H9 (cell line): Measurements from ENCODE around the gene SMAD3. TPM values are rescaled to one million over a fixed set of nuclear protein-coding genes. Genes with fewer than 3 reads are reported as not detected.

Source experiments
- DNase-seq: peaks from one replicate; pipeline ENCODE4 v3.0.0-alpha.2; 2017
- H2AFZ ChIP-seq: one replicate; pipeline ENCODE4 v1.6.1; 2013; ENCODE audit warnings: mild to moderate bottlenecking, low read length, control low read depth, moderate library complexity
- H2AK5ac ChIP-seq: 2 replicates; pipeline ENCODE4 v1.6.1; 2013; ENCODE audit warnings: low read length, control low read depth, mixed read lengths; ENCODE audit not compliant: insufficient read length
- H2BK120ac ChIP-seq: one replicate; pipeline ENCODE4 v1.6.1; 2013; ENCODE audit warnings: low read depth, mild to moderate bottlenecking, low read length, control low read depth, inconsistent platforms; ENCODE audit not compliant: poor library complexity, severe bottlenecking
- H2BK12ac ChIP-seq: 2 replicates; pipeline ENCODE4 v1.6.1; 2013; ENCODE audit warnings: low read length, control low read depth, mixed read lengths, low read depth; ENCODE audit not compliant: insufficient read length
- H2BK15ac ChIP-seq: 2 replicates; pipeline ENCODE4 v1.6.1; 2013; ENCODE audit warnings: low read depth, low read length, control low read depth
- H2BK20ac ChIP-seq: one replicate; pipeline ENCODE4 v1.6.1; 2013; ENCODE audit warnings: low read depth, mild to moderate bottlenecking, low read length, control low read depth, inconsistent platforms; ENCODE audit not compliant: poor library complexity, severe bottlenecking
- H2BK5ac ChIP-seq: 2 replicates; pipeline ENCODE4 v1.6.1; 2013; ENCODE audit warnings: low read length, control low read depth, mixed read lengths; ENCODE audit not compliant: insufficient read length
- H3K14ac ChIP-seq: 2 replicates; pipeline ENCODE4 v1.6.1; 2013; ENCODE audit warnings: low read length, control low read depth; ENCODE audit not compliant: insufficient read depth
- H3K18ac ChIP-seq: 2 replicates; pipeline ENCODE4 v1.6.1; 2013; ENCODE audit warnings: low read depth, mild to moderate bottlenecking, mixed read lengths, low read length, control low read depth; ENCODE audit not compliant: insufficient read length
- H3K23ac ChIP-seq: 2 replicates; pipeline ENCODE4 v1.6.1; 2013; ENCODE audit warnings: low read length, control low read depth, mixed read lengths, low read depth; ENCODE audit not compliant: insufficient read length
- H3K23me2 ChIP-seq: 2 replicates; pipeline ENCODE4 v1.6.1; 2013; ENCODE audit warnings: low read depth, mild to moderate bottlenecking, mixed read lengths, low read length, control low read depth; ENCODE audit not compliant: insufficient read length, poor library complexity, severe bottlenecking
- H3K27ac ChIP-seq: 2 replicates; pipeline ENCODE4 v1.5.1; 2013; ENCODE audit warnings: low read length, control low read depth, mixed read lengths, low read depth; ENCODE audit not compliant: insufficient read length
- H3K27me3 ChIP-seq: 2 replicates; pipeline ENCODE4 v1.6.1; 2013; ENCODE audit warnings: low read length, control low read depth, inconsistent platforms; ENCODE audit not compliant: insufficient read depth
- H3K4ac ChIP-seq: 2 replicates; pipeline ENCODE4 v1.6.1; 2013; ENCODE audit warnings: low read depth, mild to moderate bottlenecking, control low read depth, inconsistent platforms, low read length, moderate library complexity
- H3K4me1 ChIP-seq: 2 replicates; pipeline ENCODE4 v1.6.1; 2013; ENCODE audit warnings: low read length, control low read depth, inconsistent platforms; ENCODE audit not compliant: insufficient read depth
- H3K4me2 ChIP-seq: 2 replicates; pipeline ENCODE4 v1.6.1; 2013; ENCODE audit warnings: low read length, control low read depth, mixed read lengths; ENCODE audit not compliant: insufficient read length, insufficient read depth
- H3K56ac ChIP-seq: 2 replicates; pipeline ENCODE4 v1.6.1; 2013; ENCODE audit warnings: low read depth, mild to moderate bottlenecking, mixed read lengths, low read length, control low read depth; ENCODE audit not compliant: insufficient read length
- H3K79me1 ChIP-seq: 2 replicates; pipeline ENCODE4 v1.6.1; 2013; ENCODE audit warnings: low read depth, mild to moderate bottlenecking, moderate library complexity, low read length, control low read depth, inconsistent platforms; ENCODE audit not compliant: insufficient read depth, poor library complexity, severe bottlenecking
- H3K79me2 ChIP-seq: 2 replicates; pipeline ENCODE4 v1.6.1; 2013; ENCODE audit warnings: low read length, control low read depth, inconsistent platforms; ENCODE audit not compliant: insufficient read depth
- H3K9ac ChIP-seq: 2 replicates; pipeline ENCODE4 v1.6.1; 2013; ENCODE audit warnings: low read length, control low read depth, mixed read lengths; ENCODE audit not compliant: insufficient read length; ENCODE audit errors: extremely low read depth
- H3K9me3 ChIP-seq: one replicate; pipeline ENCODE4 v1.6.1; 2013; ENCODE audit warnings: low read depth, low read length, inconsistent platforms; ENCODE audit not compliant: control insufficient read depth
- H3T11ph ChIP-seq: one replicate; pipeline ENCODE4 v1.6.1; 2013; ENCODE audit warnings: mild to moderate bottlenecking, low read length, control low read depth, inconsistent platforms
- H4K20me1 ChIP-seq: one replicate; pipeline ENCODE4 v1.6.1; 2013; ENCODE audit not compliant: control insufficient read depth, insufficient read length, insufficient read depth
- H4K5ac ChIP-seq: 2 replicates; pipeline ENCODE4 v1.6.1; 2013; ENCODE audit warnings: low read depth, mild to moderate bottlenecking, mixed read lengths, low read length, control low read depth; ENCODE audit not compliant: insufficient read length
- H4K8ac ChIP-seq: replicated peaks from 2 replicates; pipeline ENCODE4 v1.6.1; 2013; ENCODE audit warnings: low read length, control low read depth, mixed read lengths, low read depth; ENCODE audit not compliant: insufficient read length
- H4K91ac ChIP-seq: 2 replicates; pipeline ENCODE4 v1.6.1; 2013; ENCODE audit warnings: low read depth, mild to moderate bottlenecking, moderate library complexity, mixed read lengths, low read length, control low read depth; ENCODE audit not compliant: insufficient read length
- H3K27ac Mint-ChIP-seq, 3 experiments: 2 replicates in 2 of 3; 3 replicates in 1 of 3; pipeline ENCODE4 v1.8.0; 2020 to 2021; ENCODE audit warnings: mixed read lengths in 3 of 3, mild to moderate bottlenecking in 1 of 3, moderate library complexity in 1 of 3
- H3K27me3 Mint-ChIP-seq: 2 replicates; pipeline ENCODE4 v1.8.0; 2021; ENCODE audit warnings: low read depth, mild to moderate bottlenecking, moderate library complexity, mixed read lengths
- H3K36me3 Mint-ChIP-seq, 3 experiments: 2 replicates in 2 of 3; 3 replicates in 1 of 3; pipeline ENCODE4 v1.8.0; 2020 to 2021; ENCODE audit warnings: low read depth in 3 of 3, mixed read lengths in 3 of 3; ENCODE audit not compliant: insufficient read depth in 1 of 3
- H3K4me1 Mint-ChIP-seq, 2 experiments: 2 replicates each; pipeline ENCODE4 v1.8.0; 2020; ENCODE audit warnings: mixed read lengths in 2 of 2
- H3K4me3 Mint-ChIP-seq, 2 experiments: 2 replicates in 1 of 2; 3 replicates in 1 of 2; pipeline ENCODE4 v1.8.0; 2020 to 2021; ENCODE audit warnings: mild to moderate bottlenecking in 2 of 2, mixed read lengths in 2 of 2, moderate library complexity in 1 of 2
- H3K9me3 Mint-ChIP-seq, 2 experiments: 2 replicates in 1 of 2; 3 replicates in 1 of 2; pipeline ENCODE4 v1.8.0; 2020; ENCODE audit warnings: mild to moderate bottlenecking in 2 of 2, mixed read lengths in 2 of 2, moderate library complexity in 1 of 2
- CTCF ChIP-seq: fragments of 200-600 bp; sonication (generic); conservative IDR thresholded peaks from 3 replicates; pipeline ENCODE4 v1.8.0; 2021; ENCODE audit warnings: antibody characterized with exemption, mild to moderate bottlenecking
- WGBS: extraction: QIAGEN DNeasy Blood & Tissue Kit; methylation state at CpG from one replicate; pipeline ENCODE4 v1.1.7; 2013; ENCODE audit warnings: missing lambda C conversion rate, low lambda C conversion rate, mixed read lengths; ENCODE audit not compliant: insufficient read length; ENCODE audit errors: extremely low coverage; 5-methylcytosine and 5-hydroxymethylcytosine counted together
- total RNA-seq: library from RNA; stranded (reverse); gene quantifications from 2 replicates; pipeline ENCODE4 v1.2.1, GENCODE V29; 2021

Gene SMAD3
- total RNA-seq, 1 experiment from 2014 or later: 26.7 TPM

DNA sequence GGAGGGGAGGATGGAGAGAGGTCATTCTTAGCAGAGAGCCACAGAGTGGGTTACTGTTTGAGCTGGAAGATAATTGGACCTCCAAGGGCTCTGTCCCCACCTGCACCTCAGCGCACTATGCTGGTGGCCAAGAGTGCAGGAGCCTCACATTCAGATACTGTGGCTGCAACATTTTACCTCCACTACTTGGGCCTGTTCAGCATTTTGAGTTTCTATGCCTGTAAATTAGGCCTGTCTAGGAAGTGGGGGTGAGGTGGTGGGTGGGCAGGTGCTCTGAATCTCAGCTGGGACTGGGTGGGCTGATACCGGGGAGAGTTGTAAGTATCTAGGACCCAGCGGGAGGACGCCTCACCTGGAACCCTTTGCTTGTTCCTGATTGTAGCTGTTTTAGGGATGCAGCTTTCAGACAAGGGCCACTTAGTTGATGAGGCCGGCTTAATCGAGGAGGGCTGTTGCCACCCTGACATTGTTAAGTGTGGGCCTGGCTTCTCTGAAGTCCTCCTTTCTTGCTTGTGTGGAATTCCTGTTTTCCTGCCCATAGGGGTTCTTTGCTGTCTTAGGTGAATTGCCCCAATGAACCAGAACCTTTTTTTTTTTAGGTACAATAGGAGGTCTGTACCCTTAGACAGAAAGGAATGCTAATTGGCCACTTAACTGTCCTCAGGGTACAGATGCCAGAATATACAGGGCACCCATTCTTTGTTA is 83.8 kb downstream of the SMAD3 start:
- H3K79me2 ChIP-seq: no peaks in the 10 kb centered on the region
- H2BK120ac ChIP-seq: no peak overlapping the region
- H3K9me3 ChIP-seq: no peaks in the 10 kb centered on the region
- H3K4me3 Mint-ChIP-seq: peak overlapping the region in 1 of 2 experiments; percentile 21; a peak in 2 of 5 replicates
- no peak overlapping the region for H3K23ac ChIP-seq
- H4K91ac ChIP-seq: no peak overlapping the region
- H3K9me3 Mint-ChIP-seq: no peaks in the 10 kb centered on the region
- no peak overlapping the region for H3K4ac ChIP-seq
- no peak overlapping the region for H3K9ac ChIP-seq
- no peak overlapping the region for H2BK20ac ChIP-seq
- H3K23me2 ChIP-seq: no peaks in the 10 kb centered on the region
- H3K4me2 ChIP-seq: peak overlapping the region; percentile 17
- no peak overlapping the region for H2BK12ac ChIP-seq
- H3K27me3 Mint-ChIP-seq: no peaks in the 10 kb centered on the region
- H3K27me3 ChIP-seq: no peaks in the 10 kb centered on the region
- H4K5ac ChIP-seq: no peak overlapping the region
- no peak overlapping the region for H4K8ac ChIP-seq
- no peak overlapping the region for H3K14ac ChIP-seq
- H2AK5ac ChIP-seq: no peak overlapping the region
- H3K4me1 ChIP-seq: peaks cover 38% of the 10 kb centered on the region; the same call in 1 of the 2 replicates
- H2AFZ ChIP-seq: no peak overlapping the region
- no peak overlapping the region for H2BK15ac ChIP-seq
- H3K79me1 ChIP-seq: no peaks in the 10 kb centered on the region
- H3T11ph ChIP-seq: no peak overlapping the region
- H3K27ac ChIP-seq: no peak overlapping the region
- no peak for DNase-seq
- H3K4me1 Mint-ChIP-seq: peaks cover 76 to 84% of the 10 kb centered on the region in 2 experiments
- no peak overlapping the region for H3K56ac ChIP-seq
- no CpG with 5 or more reads among the region's 6 CpGs for WGBS
- H3K36me3 Mint-ChIP-seq: no peaks in the 10 kb centered on the region
- no peak for TF ChIP-seq CTCF
- H3K27ac Mint-ChIP-seq: peak overlapping the region in 1 of 3 experiments; percentile 56; a peak in 1 of 7 replicates
- no peak overlapping the region for H2BK5ac ChIP-seq
- no peak overlapping the region for H3K18ac ChIP-seq
- no peaks in the 10 kb centered on the region for H4K20me1 ChIP-seq
